ENCODE data around the gene RLN1.

The RLN1 gene

GRCh38 chr9:5375091-5375490, 35.4 kb upstream of the RLN1 start:
- no peak overlapping the region for H3K4me3 ChIP-seq (ENCODE audit: low read length)
- TF ChIP-seq CTCF (conservative IDR thresholded peaks at IDR 0.05; ENCODE audit: low read depth, low read length): no peak
- no peak for DNase-seq (ENCODE audit: low read depth)

GRCh38 chr9:5364294-5365024, 24.8 kb upstream of the RLN1 start:
- TF ChIP-seq CTCF (conservative IDR thresholded peaks at IDR 0.05; ENCODE audit: low read depth, low read length): no peak
- no peak for DNase-seq (ENCODE audit: low read depth)
- no peak overlapping the region for H3K4me3 ChIP-seq (ENCODE audit: low read length)

- DNase-seq (ENCODE audit: low read depth): no peak
- no peak overlapping the region for H3K4me3 ChIP-seq (ENCODE audit: low read length)
Observed at GRCh38 chr9:5361326-5362010, 21.8 kb upstream of the RLN1 start.

GRCh38 chr9:5360341-5360740, 20.7 kb upstream of the RLN1 start:
- H3K4me3 ChIP-seq (ENCODE audit: low read length): no peak overlapping the region
- TF ChIP-seq CTCF (conservative IDR thresholded peaks at IDR 0.05; ENCODE audit: low read depth, low read length): no peak
- DNase-seq (ENCODE audit: low read depth): no peak

More at GRCh38 chr9:5361326-5362010, 21.8 kb upstream of the RLN1 start:
- no peak for TF ChIP-seq CTCF (conservative IDR thresholded peaks at IDR 0.05; ENCODE audit: low read depth, low read length)

- H3K4me3 ChIP-seq (ENCODE audit: low read length): no peak overlapping the region
- DNase-seq (ENCODE audit: low read depth): no peak
- no peak for TF ChIP-seq CTCF (conservative IDR thresholded peaks at IDR 0.05; ENCODE audit: low read depth, low read length)
Observed at GRCh38 chr9:5357431-5358105, 17.9 kb upstream of the RLN1 start.

GRCh38 chr9:5355817-5356216, 16.1 kb upstream of the RLN1 start:
- H3K4me3 ChIP-seq (ENCODE audit: low read length): no peak overlapping the region
- DNase-seq (ENCODE audit: low read depth): no peak
- TF ChIP-seq CTCF (conservative IDR thresholded peaks at IDR 0.05; ENCODE audit: low read depth, low read length): no peak
